Left ventricle myocardium inferior (tissue), 1 donor: ENCODE results near the gene NFYB. TPM values are rescaled to one million over a fixed set of nuclear protein-coding genes. Genes with fewer than 3 reads are reported as not detected.

Experiments
- DNase-seq: peaks from one replicate; pipeline ENCODE4 v3.0.0-alpha.2; 2020
- H3K27ac ChIP-seq: fragments of 200-600 bp; replicated peaks from 2 replicates; pipeline ENCODE4 v1.8.0; 2021
- H3K27me3 ChIP-seq: fragments of 200-600 bp; 2 replicates; pipeline ENCODE4 v1.8.0; 2021; ENCODE audit warnings: low read depth
- H3K36me3 ChIP-seq: fragments of 200-600 bp; 2 replicates; pipeline ENCODE4 v1.8.0; 2021
- H3K4me1 ChIP-seq: fragments of 200-600 bp; 2 replicates; pipeline ENCODE4 v1.8.0; 2021
- H3K4me3 ChIP-seq: fragments of 200-600 bp; 2 replicates; pipeline ENCODE4 v1.8.0; 2021; ENCODE audit warnings: mild to moderate bottlenecking, moderate library complexity
- H3K9me3 ChIP-seq: fragments of 200-600 bp; replicated peaks from 2 replicates; pipeline ENCODE4 v1.8.0; 2021
- intact Hi-C: fragments of 100-400 bp; cut with micrococcal nuclease; formaldehyde crosslinking; loops from one replicate; pipeline ENCODE4 v1.11.0; 2022
- total RNA-seq: library from RNA; stranded (reverse); fragmentation: NEBNext Ultra II Directional; extraction: Animal tissue kit (Norgen Biotek cat#: 25700); gene quantifications from one replicate; pipeline ENCODE4 v1.2.1, GENCODE V29; 2021
- TF ChIP-seq, protein P1 (sequence below): fragments of 200-600 bp; IDR thresholded peaks from 2 replicates; pipeline ENCODE4 v1.8.0; 2021; ENCODE audit warnings: antibody characterized with exemption, mild to moderate bottlenecking, borderline replicate concordance
- donor health status: DM: no; HTN: yes; CAD: no; lungs with severe emphysema.

The NFYB gene
- total RNA-seq, 1 donor from 2014 or later, result 34.5 TPM

DNA sequence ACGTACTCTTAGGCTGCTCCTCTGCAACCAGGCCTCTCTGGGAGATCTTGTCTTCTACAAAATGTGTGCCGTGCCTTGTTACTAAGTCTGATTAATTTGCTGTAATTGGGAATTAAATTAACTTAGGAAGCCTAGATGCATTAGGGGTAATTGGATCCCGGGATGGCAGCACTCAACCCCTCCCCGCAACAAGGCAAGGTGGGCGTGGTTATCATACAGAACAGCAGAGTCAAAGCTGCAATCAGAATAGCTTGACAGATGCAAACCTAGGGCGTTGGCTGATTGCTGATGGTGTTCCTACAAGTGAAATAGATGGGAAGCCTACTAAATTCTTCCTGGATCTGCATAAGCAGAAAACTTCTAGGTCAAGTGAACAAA lies 34.5 kb upstream of the NFYB start:
- Histone ChIP-seq H3K9me3 (no peaks in the 10 kb centered on the region), H3K27me3 (no peaks in the 10 kb centered on the region), H3K36me3 (no peaks in the 10 kb centered on the region), H3K4me1 (peaks cover 8% of the 10 kb centered on the region), H3K27ac (no peak overlapping the region), H3K4me3 (no peak overlapping the region)
- TF ChIP-seq, protein P1, sequence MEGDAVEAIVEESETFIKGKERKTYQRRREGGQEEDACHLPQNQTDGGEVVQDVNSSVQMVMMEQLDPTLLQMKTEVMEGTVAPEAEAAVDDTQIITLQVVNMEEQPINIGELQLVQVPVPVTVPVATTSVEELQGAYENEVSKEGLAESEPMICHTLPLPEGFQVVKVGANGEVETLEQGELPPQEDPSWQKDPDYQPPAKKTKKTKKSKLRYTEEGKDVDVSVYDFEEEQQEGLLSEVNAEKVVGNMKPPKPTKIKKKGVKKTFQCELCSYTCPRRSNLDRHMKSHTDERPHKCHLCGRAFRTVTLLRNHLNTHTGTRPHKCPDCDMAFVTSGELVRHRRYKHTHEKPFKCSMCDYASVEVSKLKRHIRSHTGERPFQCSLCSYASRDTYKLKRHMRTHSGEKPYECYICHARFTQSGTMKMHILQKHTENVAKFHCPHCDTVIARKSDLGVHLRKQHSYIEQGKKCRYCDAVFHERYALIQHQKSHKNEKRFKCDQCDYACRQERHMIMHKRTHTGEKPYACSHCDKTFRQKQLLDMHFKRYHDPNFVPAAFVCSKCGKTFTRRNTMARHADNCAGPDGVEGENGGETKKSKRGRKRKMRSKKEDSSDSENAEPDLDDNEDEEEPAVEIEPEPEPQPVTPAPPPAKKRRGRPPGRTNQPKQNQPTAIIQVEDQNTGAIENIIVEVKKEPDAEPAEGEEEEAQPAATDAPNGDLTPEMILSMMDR, result no peak
- intact Hi-C loops, result no loop called here
- no peak for DNase-seq

DNA sequence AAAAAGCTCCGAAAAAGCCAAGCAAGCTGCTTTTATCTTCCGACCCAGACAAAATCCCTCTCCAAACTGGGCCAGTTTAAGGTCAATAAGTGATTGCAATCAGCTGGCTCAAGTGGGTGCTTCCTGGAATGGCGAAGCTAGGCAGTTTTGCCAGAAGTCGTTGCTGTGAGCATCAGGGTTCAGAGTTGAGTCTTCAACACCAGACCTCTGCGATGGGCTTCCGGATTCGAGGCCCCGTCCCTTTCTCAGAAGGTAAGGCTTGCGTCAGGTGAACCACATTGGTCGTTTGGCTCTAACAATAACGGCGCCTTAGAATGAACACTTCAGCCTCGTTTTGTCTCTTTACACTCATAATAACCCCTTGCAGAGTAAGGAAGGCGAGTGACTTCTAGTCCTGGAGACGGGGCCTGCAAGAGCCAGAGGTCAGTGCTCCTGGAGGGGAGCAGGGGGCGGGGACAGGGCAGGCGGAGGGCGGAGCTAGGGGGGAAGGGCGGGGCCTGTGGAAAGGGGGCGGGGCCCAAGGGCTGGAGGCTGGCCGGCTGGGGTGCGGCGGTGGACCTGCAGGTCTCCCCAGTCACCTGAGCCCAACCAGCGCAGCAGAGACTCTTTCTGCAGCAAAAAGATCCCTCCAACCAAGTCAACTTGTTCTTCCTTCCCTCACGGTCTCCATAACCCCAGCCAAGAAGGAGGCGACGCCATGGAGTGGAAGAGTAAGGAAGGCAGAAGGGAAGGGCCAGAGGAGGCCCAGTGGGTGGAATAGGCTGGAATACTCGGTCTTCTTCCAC lies 34.0 kb upstream of the NFYB start:
- Histone ChIP-seq H3K36me3 (no peaks in the 10 kb centered on the region), H3K27me3 (no peaks in the 10 kb centered on the region), H3K4me1 (peaks cover 8% of the 10 kb centered on the region), H3K27ac (no peak overlapping the region), H3K9me3 (no peaks in the 10 kb centered on the region), H3K4me3 (no peak overlapping the region)
- DNase-seq, result no peak
- intact Hi-C loops, result no loop called here
- TF ChIP-seq, protein P1, result no peak

DNA sequence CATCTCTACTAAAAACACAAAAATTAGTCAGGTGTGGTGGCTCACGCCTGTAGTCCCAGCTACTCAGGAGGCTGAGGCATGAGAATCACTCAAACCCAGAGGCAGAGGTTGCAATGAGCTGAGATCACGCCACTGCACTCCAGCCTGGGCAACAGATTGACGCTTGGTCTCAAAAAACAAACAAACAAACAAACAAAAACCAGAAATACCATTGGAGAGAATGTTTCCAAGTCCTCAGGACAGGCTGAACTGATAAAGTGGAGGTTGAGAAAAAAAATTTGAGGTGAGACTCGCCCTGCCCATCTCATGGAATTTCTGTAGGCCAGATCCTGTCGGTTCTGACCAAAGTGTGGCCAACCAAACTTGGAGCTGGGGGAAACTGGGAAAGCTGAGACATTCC lies 30.6 kb upstream of the NFYB start:
- DNase-seq, result no peak
- no peaks in the 10 kb centered on the region for H3K9me3 ChIP-seq
- H3K4me1 ChIP-seq, result peaks cover 34% of the 10 kb centered on the region
- H3K36me3 ChIP-seq, result no peaks in the 10 kb centered on the region
- TF ChIP-seq, protein P1, result no peak
- H3K4me3 ChIP-seq, result no peak overlapping the region
- H3K27ac ChIP-seq, result no peak overlapping the region
- intact Hi-C loops, result no loop called here
- H3K27me3 ChIP-seq, result no peaks in the 10 kb centered on the region

DNA sequence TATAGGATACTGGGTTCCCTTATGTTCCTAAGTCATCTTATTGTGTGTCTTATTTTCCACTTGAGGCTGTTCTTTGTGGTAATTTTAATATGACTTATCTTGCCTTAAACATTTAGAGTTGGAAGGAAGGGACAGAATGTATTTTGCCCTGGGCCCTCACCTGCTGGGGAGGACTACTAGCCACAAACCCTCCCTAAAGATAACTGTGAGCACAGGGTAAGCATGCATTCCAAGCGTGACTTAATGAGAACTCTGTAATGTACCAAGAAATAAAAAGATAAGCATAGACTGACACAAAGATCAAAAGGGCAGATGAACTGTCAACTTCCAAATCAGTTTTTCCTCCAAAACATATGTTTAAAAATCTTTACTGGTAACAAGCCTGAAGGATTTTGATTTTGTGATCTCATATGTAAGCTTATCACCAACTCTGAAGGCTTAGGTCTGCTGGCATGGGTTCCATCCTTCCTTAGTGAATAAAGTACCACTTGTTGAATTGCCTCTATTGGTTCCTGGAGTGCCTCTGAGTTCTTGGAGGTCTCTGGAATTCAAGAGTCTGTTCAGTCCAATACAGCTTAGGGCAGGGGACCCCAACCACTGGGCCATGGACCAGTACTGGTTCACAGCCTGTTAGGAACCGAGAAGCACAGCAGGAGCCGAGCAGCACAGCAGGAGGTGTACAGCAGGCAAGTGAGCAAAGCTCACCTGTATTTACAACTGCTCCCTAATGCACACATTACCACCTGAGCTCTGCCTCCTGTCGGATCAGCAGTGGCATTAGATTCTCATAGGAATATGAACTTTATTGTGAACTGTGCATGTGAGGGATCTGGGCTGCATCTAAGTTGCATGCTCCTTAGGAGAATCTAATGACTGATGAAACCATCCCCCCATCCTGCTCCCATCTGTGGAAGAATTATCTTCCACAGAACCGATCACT lies 29.8 kb upstream of the NFYB start:
- peaks cover 34% of the 10 kb centered on the region for H3K4me1 ChIP-seq
- no peak overlapping the region for H3K4me3 ChIP-seq
- no peaks in the 10 kb centered on the region for H3K36me3 ChIP-seq
- TF ChIP-seq, protein P1, result no peak
- H3K9me3 ChIP-seq, result no peaks in the 10 kb centered on the region
- no peak overlapping the region for H3K27ac ChIP-seq
- intact Hi-C loops, result no loop called here
- H3K27me3 ChIP-seq, result no peaks in the 10 kb centered on the region
- no peak for DNase-seq

DNA sequence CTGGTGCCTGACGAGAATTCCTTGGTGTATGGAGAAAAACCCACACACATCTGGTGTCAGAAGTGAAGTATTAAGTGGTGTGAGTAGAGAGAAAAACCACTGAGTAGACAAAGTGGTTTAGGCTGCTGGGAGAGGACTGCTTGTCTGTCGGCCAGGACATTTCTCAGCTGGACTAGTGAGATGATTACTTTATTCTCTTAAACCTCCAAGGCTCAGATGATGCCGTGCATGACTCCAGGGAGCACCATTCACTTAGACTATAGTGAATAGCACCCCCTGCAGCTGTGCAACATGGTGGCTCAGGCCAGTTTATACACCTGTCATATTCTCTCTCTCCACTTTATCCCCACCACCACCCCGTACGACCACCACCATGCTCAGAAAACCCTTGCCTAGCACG lies 28.5 kb upstream of the NFYB start:
- TF ChIP-seq, protein P1, result peak; percentile 14
- intact Hi-C loops, result no loop called here

More for the DNA sequence above, 28.5 kb upstream of the NFYB start:
- peak; percentile 40 for DNase-seq
- Histone ChIP-seq H3K9me3 (no peaks in the 10 kb centered on the region), H3K4me3 (no peak overlapping the region), H3K4me1 (peaks cover 34% of the 10 kb centered on the region), H3K27ac (peak overlapping the region; percentile 80), H3K36me3 (no peaks in the 10 kb centered on the region), H3K27me3 (no peaks in the 10 kb centered on the region)
